Mucosa of gallbladder (tissue), 1 donor: ENCODE measurements around the gene ADCYAP1. TPM values are rescaled to one million over a fixed set of nuclear protein-coding genes. Genes with fewer than 3 reads are reported as not detected.
A peak's percentile ranks its signal among the peaks of the same experiment; 100 is the strongest.
"Not testable (repeated sequence)": the region's sequence is repeated elsewhere in the genome, so short reads cannot be mapped to it uniquely, and the experiment has no call there.

Source experiments
- DNase-seq: peaks from one replicate; pipeline ENCODE4 v3.0.0-alpha.2; 2020; ENCODE audit warnings: low spot score
- total RNA-seq: library from RNA; stranded (reverse); gene quantifications from one replicate; pipeline ENCODE4 v1.2.1, GENCODE V29; 2021
- donor health status: DM: no; HTN: no; CAD: no.

The ADCYAP1 gene
- 1.1 TPM for total RNA-seq

- no peak for DNase-seq
Observed at GRCh38 chr18:904218-905090, at the start of gene ADCYAP1. Gene ADCYAP1 (plus strand): TSS chr18:904871. CDS start chr18:905387, 516 bp downstream.

GRCh38 chr18:857986-858385 lies 46.7 kb upstream of the ADCYAP1 start:
- DNase-seq: no peak

GRCh38 chr18:864872-865273 lies 39.8 kb upstream of the ADCYAP1 start:
- DNase-seq: peak; percentile 67

GRCh38 chr18:867257-867656 lies 37.4 kb upstream of the ADCYAP1 start:
- no peak for DNase-seq

- DNase-seq: not testable (repeated sequence)
Observed at GRCh38 chr18:873426-873825, 31.2 kb upstream of the ADCYAP1 start.

GRCh38 chr18:875912-876311 lies 28.8 kb upstream of the ADCYAP1 start:
- DNase-seq: no peak

- no peak for DNase-seq
Observed at GRCh38 chr18:877238-877637, 27.4 kb upstream of the ADCYAP1 start.

- DNase-seq: no peak
Observed at GRCh38 chr18:886076-886475, 18.6 kb upstream of the ADCYAP1 start.

- no peak for DNase-seq
Observed at GRCh38 chr18:887716-888115, 17.0 kb upstream of the ADCYAP1 start.

GRCh38 chr18:892316-892715 lies 12.4 kb upstream of the ADCYAP1 start:
- DNase-seq: no peak

GRCh38 chr18:896315-896714 lies 8.4 kb upstream of the ADCYAP1 start:
- DNase-seq: no peak

- no peak for DNase-seq
Observed at GRCh38 chr18:901761-902160, 2.9 kb upstream of the ADCYAP1 start.

- DNase-seq: no peak
Observed at GRCh38 chr18:902229-902628, 2.4 kb upstream of the ADCYAP1 start.

GRCh38 chr18:903701-904100 lies 970 bp upstream of the ADCYAP1 start:
- DNase-seq: peak; percentile 65

GRCh38 chr18:905307-905947 lies 756 bp downstream of the ADCYAP1 start:
- no peak for DNase-seq

GRCh38 chr18:905948-906415 lies 1.3 kb downstream of the ADCYAP1 start:
- DNase-seq: no peak

GRCh38 chr18:906416-907114 lies 1.9 kb downstream of the ADCYAP1 start:
- DNase-seq: no peak

- no peak for DNase-seq
Observed at GRCh38 chr18:907115-907884, 2.6 kb downstream of the ADCYAP1 start.

GRCh38 chr18:907885-908757 lies 3.5 kb downstream of the ADCYAP1 start:
- DNase-seq: no peak
